HepG2 (cell line): ENCODE results near the gene CPXM1. TPM values are rescaled to one million over a fixed set of nuclear protein-coding genes. Genes with fewer than 3 reads are reported as not detected.

Experiments used
- ETV5 ChIP-seq: IDR thresholded peaks from 2 replicates; pipeline ENCODE4 v1.6.1; 2018; ENCODE audit warnings: missing biosample characterization, missing genetic modification reagents, inconsistent platforms, borderline replicate concordance
- HDAC2 ChIP-seq: sonication (generic); formaldehyde crosslinking; IDR thresholded peaks from 2 replicates; pipeline ENCODE4 v1.4.0; 2020; ENCODE audit warnings: missing genetic modification reagents
- KDM3A ChIP-seq: IDR thresholded peaks from 2 replicates; pipeline ENCODE4 v1.6.1; 2018; ENCODE audit warnings: low read depth, missing compliant biosample characterization
- KLF15 ChIP-seq: sonication (generic); formaldehyde crosslinking; IDR thresholded peaks from 2 replicates; pipeline ENCODE4 v1.8.1; 2023; ENCODE audit warnings: borderline replicate concordance, mild to moderate bottlenecking, inconsistent platforms, missing genetic modification reagents, mixed read lengths
- PRMT3 ChIP-seq: sonication (generic); formaldehyde crosslinking; IDR thresholded peaks from 2 replicates; pipeline ENCODE4 v1.8.1; 2022; ENCODE audit warnings: low read depth, mild to moderate bottlenecking, moderate library complexity, missing genetic modification reagents, borderline replicate concordance
- TCF7L2 ChIP-seq: IDR thresholded peaks from 2 replicates; pipeline ENCODE4 v1.6.1; 2011; ENCODE audit warnings: mild to moderate bottlenecking, low read depth, low read length, moderate library complexity
- TEAD3 ChIP-seq: optimal IDR thresholded peaks from 2 replicates; pipeline ENCODE3; 2016; ENCODE audit warnings: borderline replicate concordance
- TOE1 ChIP-seq: sonication (generic); formaldehyde crosslinking; IDR thresholded peaks from 2 replicates; pipeline ENCODE4 v1.4.0; 2020; ENCODE audit warnings: mild to moderate bottlenecking, missing genetic modification reagents
- ZBTB21 ChIP-seq: sonication (generic); formaldehyde crosslinking; IDR thresholded peaks from 2 replicates; pipeline ENCODE4 v1.4.0; 2020; ENCODE audit warnings: missing genetic modification reagents
- ZEB1 ChIP-seq: IDR thresholded peaks from 2 replicates; pipeline ENCODE4 v1.6.1; 2012; ENCODE audit warnings: mild to moderate bottlenecking, low read depth, inconsistent platforms; ENCODE audit not compliant: insufficient replicate concordance
- ZNF138 ChIP-seq: sonication (generic); formaldehyde crosslinking; IDR thresholded peaks from 2 replicates; pipeline ENCODE4 v1.5.0; 2020; ENCODE audit warnings: mild to moderate bottlenecking, low read depth, missing genetic modification reagents
- ZNF207 ChIP-seq: fragments of 450-650 bp; IDR thresholded peaks from 2 replicates; pipeline ENCODE4 v1.6.1; 2016; ENCODE audit warnings: antibody characterized with exemption, borderline replicate concordance
- ZNF280B ChIP-seq: sonication (generic); formaldehyde crosslinking; IDR thresholded peaks from 2 replicates; pipeline ENCODE4 v1.5.0; 2020; ENCODE audit warnings: missing genetic modification reagents, mild to moderate bottlenecking, borderline replicate concordance
- ZNF296 ChIP-seq: sonication (generic); formaldehyde crosslinking; conservative IDR thresholded peaks from 2 replicates; pipeline ENCODE4 v1.5.0; 2020; ENCODE audit warnings: mild to moderate bottlenecking, missing genetic modification reagents
- ZNF3 ChIP-seq: IDR thresholded peaks from 2 replicates; pipeline ENCODE4 v1.7.0; 2017; ENCODE audit warnings: inconsistent platforms
- ZNF580 ChIP-seq: IDR thresholded peaks from 2 replicates; pipeline ENCODE4 v1.6.1; 2016; ENCODE audit warnings: low read depth, borderline replicate concordance
- ZNF781 ChIP-seq: sonication (generic); formaldehyde crosslinking; IDR thresholded peaks from 2 replicates; pipeline ENCODE4 v1.5.1; 2020; ENCODE audit warnings: borderline replicate concordance, mild to moderate bottlenecking, missing genetic modification reagents; ENCODE audit errors: not compliant biosample characterization
- ZSCAN25 ChIP-seq: sonication (generic); formaldehyde crosslinking; IDR thresholded peaks from 2 replicates; pipeline ENCODE4 v1.8.0; 2022; ENCODE audit warnings: mild to moderate bottlenecking, missing genetic modification reagents
- polyA plus RNA-seq, 8 experiments: library from polyadenylated mRNA; depleted of rRNA in 3 of 8; stranded (reverse) in 7 of 8; unstranded in 1 of 8; fragments of >200 nt; fragmentation: Illumina TruSeq in 4 of 8; extraction: Trizol in 4 of 8; gene quantifications; 2 replicates each; pipeline versions ENCODE4 v1.2.1 to v1.2.3, GENCODE V29; 2011 to 2016; ENCODE audit warnings: low read depth in 4 of 8, missing spikeins in 1 of 8, mixed read lengths in 1 of 8; ENCODE audit not compliant: insufficient read depth in 1 of 8
- total RNA-seq, 5 experiments: library from RNA; depleted of rRNA; stranded (reverse); fragments of >200 nt; fragmentation: Illumina TruSeq; extraction: Trizol; gene quantifications; 2 replicates each; pipeline ENCODE4 v1.2.3, GENCODE V29; 2016; ENCODE audit warnings: low read depth in 1 of 5
- TF ChIP-seq, protein P1 (sequence below): fragments of 450-650 bp; IDR thresholded peaks from 2 replicates; pipeline ENCODE4 v1.6.1; 2016
- TF ChIP-seq, protein P2 (sequence below): sonication (generic); formaldehyde crosslinking; IDR thresholded peaks from 2 replicates; pipeline ENCODE4 v1.4.0; 2020; ENCODE audit warnings: mild to moderate bottlenecking, missing genetic modification reagents, borderline replicate concordance

Gene CPXM1
- total and polyA plus RNA-seq, 2 of the 13 experiments (the other 11 are each of a cell fraction or from before 2014, with no cell fraction given) = 0.07 TPM; not detected in 1

DNA sequence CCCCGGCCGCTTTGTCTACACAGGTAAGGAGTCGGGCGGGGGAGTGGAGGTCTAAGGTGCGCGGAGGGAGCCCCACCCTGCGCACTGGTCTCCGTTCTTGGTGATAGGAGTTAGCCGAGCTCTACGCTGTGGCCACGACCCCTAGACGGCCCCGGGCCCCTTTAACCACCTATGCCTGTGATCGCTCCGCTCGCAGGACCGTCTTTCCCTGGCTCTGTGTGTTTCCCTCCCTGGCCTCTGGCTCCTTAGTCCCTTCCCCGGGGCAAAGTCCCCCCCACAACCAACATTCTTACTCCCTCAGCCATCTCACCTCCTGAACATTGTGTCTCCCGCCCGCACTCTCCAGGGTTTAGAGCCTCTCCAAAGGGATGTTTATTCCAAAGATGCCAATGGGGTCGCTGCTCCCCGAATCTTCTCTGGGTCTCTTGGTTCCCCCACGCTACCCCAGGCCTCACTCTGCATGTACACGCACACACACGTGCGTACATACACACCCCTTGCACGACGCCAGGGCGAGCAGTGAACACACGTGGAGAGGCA lies 50.4 kb downstream of the CPXM1 start (continued):
- no peak for TF ChIP-seq ZNF138 (CRISPR knock-in tag)
- no peak for TF ChIP-seq ZNF207
- TF ChIP-seq, protein P1, sequence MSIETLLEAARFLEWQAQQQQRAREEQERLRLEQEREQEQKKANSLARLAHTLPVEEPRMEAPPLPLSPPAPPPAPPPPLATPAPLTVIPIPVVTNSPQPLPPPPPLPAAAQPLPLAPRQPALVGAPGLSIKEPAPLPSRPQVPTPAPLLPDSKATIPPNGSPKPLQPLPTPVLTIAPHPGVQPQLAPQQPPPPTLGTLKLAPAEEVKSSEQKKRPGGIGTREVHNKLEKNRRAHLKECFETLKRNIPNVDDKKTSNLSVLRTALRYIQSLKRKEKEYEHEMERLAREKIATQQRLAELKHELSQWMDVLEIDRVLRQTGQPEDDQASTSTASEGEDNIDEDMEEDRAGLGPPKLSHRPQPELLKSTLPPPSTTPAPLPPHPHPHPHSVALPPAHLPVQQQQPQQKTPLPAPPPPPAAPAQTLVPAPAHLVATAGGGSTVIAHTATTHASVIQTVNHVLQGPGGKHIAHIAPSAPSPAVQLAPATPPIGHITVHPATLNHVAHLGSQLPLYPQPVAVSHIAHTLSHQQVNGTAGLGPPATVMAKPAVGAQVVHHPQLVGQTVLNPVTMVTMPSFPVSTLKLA = peak; percentile 83
- TF ChIP-seq TCF7L2 = no peak
- TF ChIP-seq, protein P2, sequence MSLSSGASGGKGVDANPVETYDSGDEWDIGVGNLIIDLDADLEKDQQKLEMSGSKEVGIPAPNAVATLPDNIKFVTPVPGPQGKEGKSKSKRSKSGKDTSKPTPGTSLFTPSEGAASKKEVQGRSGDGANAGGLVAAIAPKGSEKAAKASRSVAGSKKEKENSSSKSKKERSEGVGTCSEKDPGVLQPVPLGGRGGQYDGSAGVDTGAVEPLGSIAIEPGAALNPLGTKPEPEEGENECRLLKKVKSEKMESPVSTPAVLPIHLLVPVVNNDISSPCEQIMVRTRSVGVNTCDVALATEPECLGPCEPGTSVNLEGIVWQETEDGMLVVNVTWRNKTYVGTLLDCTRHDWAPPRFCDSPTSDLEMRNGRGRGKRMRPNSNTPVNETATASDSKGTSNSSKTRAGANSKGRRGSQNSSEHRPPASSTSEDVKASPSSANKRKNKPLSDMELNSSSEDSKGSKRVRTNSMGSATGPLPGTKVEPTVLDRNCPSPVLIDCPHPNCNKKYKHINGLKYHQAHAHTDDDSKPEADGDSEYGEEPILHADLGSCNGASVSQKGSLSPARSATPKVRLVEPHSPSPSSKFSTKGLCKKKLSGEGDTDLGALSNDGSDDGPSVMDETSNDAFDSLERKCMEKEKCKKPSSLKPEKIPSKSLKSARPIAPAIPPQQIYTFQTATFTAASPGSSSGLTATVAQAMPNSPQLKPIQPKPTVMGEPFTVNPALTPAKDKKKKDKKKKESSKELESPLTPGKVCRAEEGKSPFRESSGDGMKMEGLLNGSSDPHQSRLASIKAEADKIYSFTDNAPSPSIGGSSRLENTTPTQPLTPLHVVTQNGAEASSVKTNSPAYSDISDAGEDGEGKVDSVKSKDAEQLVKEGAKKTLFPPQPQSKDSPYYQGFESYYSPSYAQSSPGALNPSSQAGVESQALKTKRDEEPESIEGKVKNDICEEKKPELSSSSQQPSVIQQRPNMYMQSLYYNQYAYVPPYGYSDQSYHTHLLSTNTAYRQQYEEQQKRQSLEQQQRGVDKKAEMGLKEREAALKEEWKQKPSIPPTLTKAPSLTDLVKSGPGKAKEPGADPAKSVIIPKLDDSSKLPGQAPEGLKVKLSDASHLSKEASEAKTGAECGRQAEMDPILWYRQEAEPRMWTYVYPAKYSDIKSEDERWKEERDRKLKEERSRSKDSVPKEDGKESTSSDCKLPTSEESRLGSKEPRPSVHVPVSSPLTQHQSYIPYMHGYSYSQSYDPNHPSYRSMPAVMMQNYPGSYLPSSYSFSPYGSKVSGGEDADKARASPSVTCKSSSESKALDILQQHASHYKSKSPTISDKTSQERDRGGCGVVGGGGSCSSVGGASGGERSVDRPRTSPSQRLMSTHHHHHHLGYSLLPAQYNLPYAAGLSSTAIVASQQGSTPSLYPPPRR (CRISPR knock-in tag) = no peak
- TF ChIP-seq ZEB1 = no peak
- no peak for TF ChIP-seq ZNF580
- no peak for TF ChIP-seq ZBTB21 (CRISPR knock-in tag)
- TF ChIP-seq ZNF296 (CRISPR knock-in tag) = no peak
- TF ChIP-seq HDAC2 = no peak
- TF ChIP-seq KDM3A (CRISPR knock-in tag) = no peak
- TF ChIP-seq ZNF781 = no peak
- no peak for TF ChIP-seq ZNF3 (CRISPR knock-in tag)
- TF ChIP-seq ETV5 (CRISPR knock-in tag) = 0 out of 2 replicates have a peak, but pooled peaks have one; percentile 11
- peak; percentile 22 for TF ChIP-seq TEAD3 (CRISPR knock-in tag)
- 0 out of 2 replicates have a peak, but pooled peaks have one; percentile 46 for TF ChIP-seq ZNF280B (CRISPR knock-in tag)
- no peak for TF ChIP-seq TOE1
- TF ChIP-seq KLF15 = no peak
- no peak for TF ChIP-seq PRMT3
- no peak for TF ChIP-seq ZSCAN25
